GM08714 (cell line): ENCODE measurements around the gene TNRC6B.
"Not testable (repeated sequence)": the region's sequence is repeated elsewhere in the genome, so short reads cannot be mapped to it uniquely, and the experiment has no call there.

Experiments
- H3K4me3 ChIP-seq: fragments of 200-500 bp; sonication (Bioruptor generic); 2 replicates; pipeline ENCODE4 v1.5.1; 2014; ENCODE audit warnings: mild to moderate bottlenecking, low read length, inconsistent platforms
- ZNF274 ChIP-seq: IDR thresholded peaks from 2 replicates; pipeline ENCODE4 v1.6.1; 2012; ENCODE audit warnings: mild to moderate bottlenecking, low read depth, low read length

Gene TNRC6B

GRCh38 chr22:40178417-40179409 lies 988 bp downstream of the TNRC6B start:
- H3K4me3 ChIP-seq: peak overlapping the region; percentile 96

GRCh38 chr22:40179526-40179925 lies 1.8 kb downstream of the TNRC6B start:
- no peak for TF ChIP-seq ZNF274
- H3K4me3 ChIP-seq: peak overlapping the region; percentile 96

More at GRCh38 chr22:40178417-40179409, 988 bp downstream of the TNRC6B start:
- no peak for TF ChIP-seq ZNF274

- H3K4me3 ChIP-seq: 0 out of 2 replicates have a peak overlapping the region, but pooled peaks have one; percentile 21
- no peak for TF ChIP-seq ZNF274
These were observed 2.7 kb downstream of the TNRC6B start for GRCh38 chr22:40180403-40180802.

GRCh38 chr22:40181323-40181722 lies 3.6 kb downstream of the TNRC6B start:
- no peak overlapping the region for H3K4me3 ChIP-seq
- TF ChIP-seq ZNF274: no peak

- no peak for TF ChIP-seq ZNF274
- H3K4me3 ChIP-seq: no peak overlapping the region
These were observed 4.6 kb downstream of the TNRC6B start for GRCh38 chr22:40182231-40182835.

GRCh38 chr22:40183029-40183581 lies 5.4 kb downstream of the TNRC6B start:
- TF ChIP-seq ZNF274: no peak
- H3K4me3 ChIP-seq: no peak overlapping the region; the same call in 1 of the 2 replicates

- H3K4me3 ChIP-seq: not testable (repeated sequence)
These were observed 5.9 kb downstream of the TNRC6B start for GRCh38 chr22:40183603-40184002.

- no peak overlapping the region for H3K4me3 ChIP-seq
- no peak for TF ChIP-seq ZNF274
These were observed 9.7 kb downstream of the TNRC6B start for GRCh38 chr22:40187389-40187788.

GRCh38 chr22:40189997-40190396 lies 12.3 kb downstream of the TNRC6B start:
- no peak overlapping the region for H3K4me3 ChIP-seq
- TF ChIP-seq ZNF274: no peak

- no peak for TF ChIP-seq ZNF274
These were observed 12.8 kb downstream of the TNRC6B start for GRCh38 chr22:40190501-40190900.

GRCh38 chr22:40193429-40194421 lies 16.0 kb downstream of the TNRC6B start:
- H3K4me3 ChIP-seq: no peak overlapping the region
- no peak for TF ChIP-seq ZNF274

More at GRCh38 chr22:40190501-40190900, 12.8 kb downstream of the TNRC6B start:
- H3K4me3 ChIP-seq: no peak overlapping the region

- no peak for TF ChIP-seq ZNF274
These were observed 16.9 kb downstream of the TNRC6B start for GRCh38 chr22:40194656-40195055.

GRCh38 chr22:40196628-40197360 lies 19.1 kb downstream of the TNRC6B start:
- TF ChIP-seq ZNF274: no peak
- H3K4me3 ChIP-seq: no peak overlapping the region

More at GRCh38 chr22:40194656-40195055, 16.9 kb downstream of the TNRC6B start:
- H3K4me3 ChIP-seq: no peak overlapping the region

- not testable (repeated sequence) for H3K4me3 ChIP-seq
These were observed 19.7 kb downstream of the TNRC6B start for GRCh38 chr22:40197421-40197820.
